Suprapubic skin (tissue), 4 donors: ENCODE measurements around the gene TNS3. TPM values are rescaled to one million over a fixed set of nuclear protein-coding genes. Genes with fewer than 3 reads are reported as not detected.
"Not testable (repeated sequence)": the region's sequence is repeated elsewhere in the genome, so short reads cannot be mapped to it uniquely, and the experiment has no call there.

ENCODE experiments used
- DNase-seq, 2 donors: peaks; one replicate each; pipeline ENCODE4 v3.0.0-alpha.2; 2019; ENCODE audit warnings: low spot score in 2 of 2
- H3K27ac ChIP-seq: fragments of 200-600 bp; sonication (generic); one replicate; pipeline ENCODE4 v1.5.1; 2019
- H3K27me3 ChIP-seq: fragments of 200-600 bp; sonication (generic); one replicate; pipeline ENCODE4 v1.5.1; 2019
- H3K36me3 ChIP-seq: fragments of 200-600 bp; sonication (generic); one replicate; pipeline ENCODE4 v1.5.1; 2019
- H3K4me1 ChIP-seq: fragments of 200-600 bp; sonication (generic); one replicate; pipeline ENCODE4 v1.5.1; 2019
- H3K4me3 ChIP-seq: fragments of 200-600 bp; sonication (generic); one replicate; pipeline ENCODE4 v1.5.1; 2019; ENCODE audit warnings: mild to moderate bottlenecking
- H3K9me3 ChIP-seq: fragments of 200-600 bp; sonication (generic); one replicate; pipeline ENCODE4 v1.5.1; 2019
- EP300 ChIP-seq: sonication (generic); formaldehyde crosslinking; IDR thresholded peaks from one replicate; pipeline ENCODE4 v1.6.1; 2017; ENCODE audit warnings: antibody characterized with exemption
- POLR2A ChIP-seq, 2 donors: fragments of 450-650 bp; IDR thresholded peaks; one replicate each; pipeline ENCODE4 v1.6.1; 2017; ENCODE audit warnings: antibody characterized with exemption in 2 of 2, mild to moderate bottlenecking in 2 of 2, moderate library complexity in 2 of 2
- POLR2AphosphoS5 ChIP-seq, 3 donors: sonication (generic); formaldehyde crosslinking; IDR thresholded peaks; one replicate each; pipeline ENCODE4 v1.6.1; 2017; ENCODE audit warnings: antibody characterized with exemption in 3 of 3
- WGBS: methylation state at CpG from one replicate; pipeline ENCODE4 v1.1.5; 2018; 5-methylcytosine and 5-hydroxymethylcytosine counted together
- total RNA-seq, 4 donors: library from RNA; depleted of rRNA; stranded (reverse); fragments of >200 nt; gene quantifications; one replicate each; pipeline ENCODE4 v1.1.0, GENCODE V29; 2016
- TF ChIP-seq, protein P1 (sequence below), 2 donors: fragments of 200-600 bp in 1 of 2; fragments of 450-650 bp in 1 of 2; sonication (generic) in 1 of 2; IDR thresholded peaks; one replicate each; pipeline ENCODE4 v1.5.1; 2016 to 2019; ENCODE audit warnings: antibody characterized with exemption in 2 of 2, mild to moderate bottlenecking in 1 of 2, moderate library complexity in 1 of 2

TNS3 gene
- total RNA-seq, 4 donors from 2014 or later = 14.3 to 53.0 (median 31.9) TPM

DNA sequence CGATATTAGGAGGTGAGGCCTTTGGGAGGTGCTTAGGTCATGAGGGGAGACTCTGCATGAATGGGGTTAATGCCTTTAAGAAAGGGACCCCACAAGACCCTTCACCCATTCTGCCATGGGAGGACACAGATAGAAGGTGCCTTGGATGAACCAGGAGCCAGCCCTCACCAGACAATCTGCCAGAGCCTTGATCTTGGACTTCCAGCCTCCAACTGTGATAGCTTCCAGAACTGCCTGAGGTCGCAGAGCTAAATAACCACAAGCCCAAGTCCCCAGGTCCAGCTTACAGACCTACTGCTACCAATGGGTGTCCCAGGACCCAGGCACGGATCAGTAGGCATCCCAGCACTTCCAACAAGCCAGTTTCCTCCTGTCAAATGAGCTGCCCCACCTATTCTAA lies 37.5 kb downstream of the TNS3 start:
- Histone ChIP-seq H3K4me1 (no peaks in the 10 kb centered on the region), H3K9me3 (no peaks in the 10 kb centered on the region), H3K36me3 (no peaks in the 10 kb centered on the region), H3K27me3 (peaks cover 3% of the 10 kb centered on the region), H3K4me3 (no peak overlapping the region), H3K27ac (no peak overlapping the region)
- no peak for DNase-seq
- TF ChIP-seq EP300 (no peak), POLR2AphosphoS5 (IDR thresholded peaks at IDR 0.05) (no peak), POLR2A (IDR thresholded peaks at IDR 0.05) (no peak)
- TF ChIP-seq, protein P1, sequence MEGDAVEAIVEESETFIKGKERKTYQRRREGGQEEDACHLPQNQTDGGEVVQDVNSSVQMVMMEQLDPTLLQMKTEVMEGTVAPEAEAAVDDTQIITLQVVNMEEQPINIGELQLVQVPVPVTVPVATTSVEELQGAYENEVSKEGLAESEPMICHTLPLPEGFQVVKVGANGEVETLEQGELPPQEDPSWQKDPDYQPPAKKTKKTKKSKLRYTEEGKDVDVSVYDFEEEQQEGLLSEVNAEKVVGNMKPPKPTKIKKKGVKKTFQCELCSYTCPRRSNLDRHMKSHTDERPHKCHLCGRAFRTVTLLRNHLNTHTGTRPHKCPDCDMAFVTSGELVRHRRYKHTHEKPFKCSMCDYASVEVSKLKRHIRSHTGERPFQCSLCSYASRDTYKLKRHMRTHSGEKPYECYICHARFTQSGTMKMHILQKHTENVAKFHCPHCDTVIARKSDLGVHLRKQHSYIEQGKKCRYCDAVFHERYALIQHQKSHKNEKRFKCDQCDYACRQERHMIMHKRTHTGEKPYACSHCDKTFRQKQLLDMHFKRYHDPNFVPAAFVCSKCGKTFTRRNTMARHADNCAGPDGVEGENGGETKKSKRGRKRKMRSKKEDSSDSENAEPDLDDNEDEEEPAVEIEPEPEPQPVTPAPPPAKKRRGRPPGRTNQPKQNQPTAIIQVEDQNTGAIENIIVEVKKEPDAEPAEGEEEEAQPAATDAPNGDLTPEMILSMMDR (IDR thresholded peaks at IDR 0.05) = no peak
- 90% methylated on average over 2 of the region's 3 CpGs for WGBS

DNA sequence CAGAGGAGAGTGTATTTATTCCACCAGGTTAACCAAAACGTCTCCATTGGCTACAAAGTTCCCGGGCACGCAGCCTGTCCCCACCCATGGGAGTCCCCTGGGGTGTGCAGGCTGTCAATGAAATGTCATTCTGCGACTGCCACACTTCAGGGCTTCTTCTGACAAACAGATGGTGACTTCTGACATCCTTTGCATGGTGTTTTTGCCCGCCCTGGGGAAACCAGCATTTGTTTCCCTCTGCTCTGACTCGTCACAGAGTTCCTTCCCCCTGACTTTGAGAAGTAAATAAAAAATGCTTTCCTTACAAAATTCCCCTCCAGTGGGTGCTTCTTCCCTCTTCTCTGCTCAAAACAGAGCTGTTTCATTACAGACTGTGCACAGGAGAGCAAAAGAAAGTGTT lies 38.2 kb downstream of the TNS3 start:
- Histone ChIP-seq H3K36me3 (no peaks in the 10 kb centered on the region), H3K27ac (no peak overlapping the region), H3K4me3 (no peak overlapping the region), H3K27me3 (peaks cover 3% of the 10 kb centered on the region), H3K4me1 (peaks cover 3% of the 10 kb centered on the region), H3K9me3 (no peaks in the 10 kb centered on the region)
- DNase-seq = no peak
- 54% methylated on average over 6 of the region's 6 CpGs for WGBS
- TF ChIP-seq EP300 (no peak), POLR2A (IDR thresholded peaks at IDR 0.05) (no peak), POLR2AphosphoS5 (IDR thresholded peaks at IDR 0.05) (no peak)
- TF ChIP-seq, protein P1 (IDR thresholded peaks at IDR 0.05) = no peak

DNA sequence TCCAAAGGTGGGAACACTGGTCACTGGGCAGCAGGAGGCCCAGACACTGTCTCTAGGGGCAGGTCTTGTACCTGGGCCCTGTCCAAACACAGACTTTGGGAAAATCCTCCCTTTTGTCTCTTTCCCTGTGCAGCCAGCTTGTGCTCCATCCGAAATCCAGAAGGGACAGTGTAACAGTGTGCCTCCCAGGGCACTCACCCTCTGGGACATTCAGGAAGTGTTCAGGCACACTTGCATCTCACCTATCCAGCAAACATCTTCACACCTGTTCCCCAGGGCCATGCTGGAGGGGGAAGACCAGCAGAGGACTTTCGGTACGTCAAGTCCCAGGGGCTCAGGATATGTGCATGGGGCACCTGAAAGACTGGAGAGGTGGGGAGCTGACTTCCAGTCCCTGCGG lies 38.9 kb downstream of the TNS3 start:
- 88% methylated on average over 4 of the region's 4 CpGs for WGBS

DNA sequence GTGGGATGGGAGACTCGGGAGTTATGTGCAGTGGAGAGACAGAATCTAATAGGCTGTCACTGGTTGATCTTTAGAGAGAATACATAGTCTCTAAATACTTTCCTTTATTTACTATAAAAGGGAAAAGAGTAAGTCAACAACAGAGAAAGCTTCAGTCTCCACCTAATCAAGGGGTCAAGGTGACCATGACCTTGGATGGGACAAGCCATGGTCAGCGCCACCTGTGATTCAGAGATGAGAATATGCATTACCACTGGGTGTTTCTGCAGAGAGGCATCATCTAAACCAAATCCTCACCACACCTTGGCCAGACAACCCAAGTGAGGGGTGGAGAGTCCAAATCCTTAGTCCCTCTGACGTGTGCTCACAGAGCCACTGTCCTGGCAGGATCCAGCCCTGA lies 39.9 kb downstream of the TNS3 start:
- Histone ChIP-seq H3K9me3 (no peaks in the 10 kb centered on the region), H3K27ac (no peak overlapping the region), H3K36me3 (no peaks in the 10 kb centered on the region), H3K27me3 (peaks cover 5% of the 10 kb centered on the region), H3K4me1 (peaks cover 20% of the 10 kb centered on the region), H3K4me3 (no peak overlapping the region)
- WGBS = 95% methylated on average over 3 of the region's 3 CpGs
- TF ChIP-seq EP300 (no peak), POLR2A (IDR thresholded peaks at IDR 0.05) (no peak), POLR2AphosphoS5 (IDR thresholded peaks at IDR 0.05) (no peak)
- TF ChIP-seq, protein P1 (IDR thresholded peaks at IDR 0.05) = no peak
- DNase-seq = no peak

More for the DNA sequence above, 38.9 kb downstream of the TNS3 start:
- TF ChIP-seq, protein P1 (IDR thresholded peaks at IDR 0.05) = no peak
- no peak for TF ChIP-seq EP300
- no peak for TF ChIP-seq POLR2AphosphoS5 (IDR thresholded peaks at IDR 0.05)
- no peak for TF ChIP-seq POLR2A (IDR thresholded peaks at IDR 0.05)
- Histone ChIP-seq H3K4me3 (no peak overlapping the region), H3K27ac (no peak overlapping the region), H3K36me3 (no peaks in the 10 kb centered on the region), H3K9me3 (no peaks in the 10 kb centered on the region), H3K4me1 (peaks cover 10% of the 10 kb centered on the region), H3K27me3 (peaks cover 3% of the 10 kb centered on the region)
- no peak for DNase-seq

DNA sequence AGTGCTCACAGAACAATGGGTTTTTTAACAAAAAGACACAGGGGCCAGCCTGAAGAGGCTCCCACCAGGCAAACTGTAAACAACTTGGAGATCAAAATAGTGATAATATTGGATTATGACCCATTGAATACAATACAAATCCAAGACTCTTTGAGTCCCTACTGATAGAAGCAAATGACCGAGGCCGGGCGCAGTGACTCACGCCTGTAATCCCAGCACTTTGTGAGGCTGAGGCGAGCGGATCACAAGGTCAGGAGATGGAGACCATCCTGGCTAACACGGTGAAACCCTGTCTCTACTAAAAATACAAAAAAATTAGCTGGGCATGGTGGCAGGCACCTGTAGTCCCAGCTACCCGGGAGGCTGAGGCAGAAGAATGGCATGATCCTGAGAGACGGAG lies 40.4 kb downstream of the TNS3 start:
- peaks cover 10% of the 10 kb centered on the region for H3K27me3 ChIP-seq
- DNase-seq, H3K27ac ChIP-seq, H3K4me3 ChIP-seq, H3K9me3 ChIP-seq, H3K36me3 ChIP-seq: not testable (repeated sequence)
- peaks cover 26% of the 10 kb centered on the region for H3K4me1 ChIP-seq
- 94% methylated on average over 9 of the region's 9 CpGs for WGBS
